ENCODE results near the gene CFAP97D1. TPM values are rescaled to one million over a fixed set of nuclear protein-coding genes. Genes with fewer than 3 reads are reported as not detected.

The CFAP97D1 gene
- total RNA-seq, 1 experiment from 2014 or later, result 0.13 TPM

Other genes with a start within 250 kb of the CFAP97D1 start
- 147 to 195 TPM (median 147 TPM) in 3 replicates for gene ETV4, start 234.1 kb upstream of the CFAP97D1 start, total RNA-seq (2021)
- 0.16 TPM in 1 of 3 replicates, not detected in the others for gene MEOX1, start 118.5 kb upstream of the CFAP97D1 start, total RNA-seq (2021)
- 0.07 to 0.25 TPM in 2 of 3 replicates, not detected in the other for gene SOST, start 21.6 kb upstream of the CFAP97D1 start, total RNA-seq (2021)
- 28.4 to 31.5 TPM (median 30.0 TPM) in 3 replicates for gene DUSP3, start 1.5 kb upstream of the CFAP97D1 start, total RNA-seq (2021)
- 9.2 to 11.3 TPM (median 10.3 TPM) in 3 replicates for gene MPP3, start 52.7 kb downstream of the CFAP97D1 start, total RNA-seq (2021)
- not detected in 3 replicates for gene CD300LG, start 66.7 kb downstream of the CFAP97D1 start, total RNA-seq (2021)
- gene MPP2, start 127.1 kb downstream of the CFAP97D1 start, total RNA-seq (2021), result 29.3 to 31.4 TPM (median 29.9 TPM) in 3 replicates
- not detected in 3 replicates for gene PPY, start 162.0 kb downstream of the CFAP97D1 start, total RNA-seq (2021)
- gene PYY, start 173.5 kb downstream of the CFAP97D1 start, total RNA-seq (2021), result 0.72 to 1.1 TPM (median 0.94 TPM) in 3 replicates
- 6.1 to 8.6 TPM (median 7.6 TPM) in 3 replicates for gene NAGS, start 224.2 kb downstream of the CFAP97D1 start, total RNA-seq (2021)
- gene TMEM101, start 234.5 kb downstream of the CFAP97D1 start, total RNA-seq (2021), result 32.1 to 36.3 TPM (median 32.7 TPM) in 3 replicates